Large intestine (tissue), 3 donors: ENCODE results near the gene KRTAP10-6. TPM values are rescaled to one million over a fixed set of nuclear protein-coding genes. Genes with fewer than 3 reads are reported as not detected.
"Not testable (repeated sequence)": the region's sequence is repeated elsewhere in the genome, so short reads cannot be mapped to it uniquely, and the experiment has no call there.

Experiments used
- DNase-seq, 2 donors: peaks; one replicate each; pipeline versions ENCODE4 v3.0.0 to v3.0.0-alpha.2; 2013
- H3K27ac ChIP-seq: one replicate; pipeline ENCODE4 v1.5.1; 2013; ENCODE audit warnings: low read length
- H3K27me3 ChIP-seq: 2 replicates; pipeline ENCODE4 v1.6.1; 2013; ENCODE audit warnings: low read length; ENCODE audit not compliant: control insufficient read depth, insufficient read depth
- H3K36me3 ChIP-seq: 2 replicates; pipeline ENCODE4 v1.6.1; 2013; ENCODE audit warnings: low read length; ENCODE audit not compliant: control insufficient read depth, insufficient read depth
- H3K4me1 ChIP-seq: one replicate; pipeline ENCODE4 v1.6.1; 2013; ENCODE audit warnings: low read length; ENCODE audit not compliant: control insufficient read depth, insufficient read depth
- H3K4me3 ChIP-seq: one replicate; pipeline ENCODE4 v1.5.1; 2013; ENCODE audit warnings: low read length
- H3K9me3 ChIP-seq: one replicate; pipeline ENCODE4 v1.6.1; 2013; ENCODE audit warnings: mild to moderate bottlenecking, low read depth, low read length, moderate library complexity; ENCODE audit not compliant: control insufficient read depth
- WGBS: methylation state at CpG from one replicate; pipeline ENCODE4 v1.1.5; 2013; ENCODE audit warnings: low lambda C conversion rate; ENCODE audit not compliant: insufficient coverage; 5-methylcytosine and 5-hydroxymethylcytosine counted together
- polyA plus RNA-seq: library from polyadenylated mRNA; unstranded; fragments of 120-200 nt; gene quantifications from one replicate; pipeline ENCODE4 v1.2.1, GENCODE V29; 2013

Gene KRTAP10-6
- polyA plus RNA-seq, 1 donor = not detected

DNA sequence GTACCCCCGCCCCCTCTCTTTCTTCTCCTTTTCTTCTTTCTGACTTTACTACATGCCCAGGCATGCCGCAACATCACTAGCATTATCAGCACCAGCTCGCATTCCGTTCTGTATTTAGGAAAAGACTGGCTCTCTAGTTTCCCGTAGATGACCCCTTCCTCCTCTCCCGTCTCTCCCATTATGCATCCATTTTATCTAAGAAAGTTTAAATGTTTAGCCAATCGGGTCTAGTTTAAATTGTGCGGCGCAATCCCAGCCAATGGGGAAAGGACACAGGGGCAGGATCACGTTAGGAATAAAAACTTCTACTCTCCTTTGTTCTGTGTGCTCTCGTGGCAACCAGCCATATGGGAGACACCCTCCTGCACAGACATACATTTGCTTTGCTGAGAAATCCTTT is 5.8 kb upstream of the KRTAP10-6 start:
- H3K36me3 ChIP-seq = no peaks in the 10 kb centered on the region
- no peak for DNase-seq
- no peak overlapping the region for H3K4me3 ChIP-seq
- no peaks in the 10 kb centered on the region for H3K4me1 ChIP-seq
- peaks cover 3% of the 10 kb centered on the region for H3K27me3 ChIP-seq
- WGBS = no CpG with 5 or more reads among the region's 11 CpGs
- no peak overlapping the region for H3K27ac ChIP-seq
- peaks cover 3% of the 10 kb centered on the region for H3K9me3 ChIP-seq

DNA sequence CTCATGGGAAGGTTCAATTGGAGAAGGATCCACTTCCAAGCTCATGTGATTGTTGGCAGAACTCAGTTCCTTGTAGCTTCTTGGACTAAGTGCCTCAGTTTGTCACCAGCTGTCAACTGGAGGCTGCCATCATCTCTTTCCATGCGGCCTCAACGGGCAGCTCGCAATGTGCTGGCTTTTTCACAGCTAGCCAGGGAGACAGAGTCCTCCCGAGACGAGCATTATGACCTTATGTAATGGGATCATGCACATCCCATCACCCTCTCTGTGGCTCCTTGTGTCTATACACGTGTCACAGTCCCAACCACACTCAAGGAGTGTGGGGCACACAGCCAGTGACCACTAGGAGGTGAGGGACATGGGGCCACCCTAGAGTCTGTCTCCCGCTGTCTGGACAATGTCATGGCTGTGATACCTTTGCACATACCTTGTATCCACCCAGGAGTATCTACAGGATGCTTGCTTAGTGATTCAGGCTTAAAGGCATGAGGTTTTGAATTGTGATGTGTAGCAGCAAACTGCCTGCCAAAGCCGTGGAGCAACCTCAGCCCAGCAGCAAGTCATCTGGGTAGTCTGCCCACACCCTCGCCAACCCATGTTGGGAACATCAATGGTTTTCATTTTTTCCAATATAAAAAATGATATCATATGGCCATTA is 3.9 kb upstream of the KRTAP10-6 start:
- DNase-seq = no peak
- no peak overlapping the region for H3K27ac ChIP-seq
- 80% methylated on average over 2 of the region's 9 CpGs for WGBS
- H3K4me3 ChIP-seq = no peak overlapping the region
- H3K36me3 ChIP-seq = no peaks in the 10 kb centered on the region
- H3K4me1 ChIP-seq = no peaks in the 10 kb centered on the region
- peaks cover 3% of the 10 kb centered on the region for H3K27me3 ChIP-seq
- peaks cover 3% of the 10 kb centered on the region for H3K9me3 ChIP-seq

DNA sequence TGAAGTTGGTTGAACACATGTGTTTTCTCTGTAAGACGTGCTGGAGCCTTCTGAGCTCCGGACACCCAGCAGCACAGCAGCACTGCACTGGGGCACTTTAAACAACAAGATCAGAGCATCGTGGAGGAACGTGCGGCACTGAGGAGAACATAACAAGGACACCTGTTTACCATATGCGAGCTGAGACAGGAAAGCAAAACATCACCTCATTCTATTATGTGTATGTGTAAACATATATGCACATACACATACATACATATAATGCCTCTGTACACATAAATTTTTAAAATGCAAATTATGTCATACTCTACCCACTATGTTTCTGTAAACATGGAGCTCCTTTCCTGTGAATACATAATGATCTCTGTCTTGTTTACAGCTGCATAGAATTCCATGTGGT is 3.2 kb upstream of the KRTAP10-6 start:
- Histone ChIP-seq H3K36me3 (no peaks in the 10 kb centered on the region), H3K4me3 (no peak overlapping the region), H3K27ac (no peak overlapping the region), H3K9me3 (peaks cover 3% of the 10 kb centered on the region), H3K27me3 (peaks cover 3% of the 10 kb centered on the region), H3K4me1 (no peaks in the 10 kb centered on the region)
- no CpG with 5 or more reads among the region's 6 CpGs for WGBS
- no peak for DNase-seq

DNA sequence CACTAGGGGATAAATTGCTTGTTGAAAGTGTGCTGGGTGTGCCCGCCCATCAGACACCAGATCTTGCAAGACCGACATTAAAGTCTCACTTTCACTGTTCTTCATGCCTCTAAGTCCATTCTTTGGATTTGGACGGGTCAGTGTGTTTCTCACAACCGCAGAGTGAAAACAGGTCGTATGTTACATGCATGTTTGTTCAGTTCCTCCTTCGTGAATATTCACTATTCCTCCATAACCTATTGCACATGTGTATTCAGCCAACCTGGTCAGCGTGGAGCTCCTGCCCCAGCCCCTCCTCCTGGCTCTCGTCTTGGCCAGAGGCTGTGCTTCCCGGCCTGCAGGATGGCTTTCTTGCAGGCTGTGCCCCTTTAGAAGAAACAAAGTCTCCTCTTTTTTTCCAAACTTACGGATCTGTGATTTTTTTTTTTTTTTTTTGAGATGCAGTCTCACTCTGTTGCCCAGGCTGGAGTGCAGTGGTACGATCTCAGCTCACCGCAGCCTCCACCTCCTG is 2.2 kb upstream of the KRTAP10-6 start:
- no peak overlapping the region for H3K4me3 ChIP-seq
- peaks cover 3% of the 10 kb centered on the region for H3K9me3 ChIP-seq
- DNase-seq = no peak
- WGBS = 93% methylated on average over 3 of the region's 12 CpGs
- peaks cover 3% of the 10 kb centered on the region for H3K27me3 ChIP-seq
- H3K36me3 ChIP-seq = no peaks in the 10 kb centered on the region
- no peaks in the 10 kb centered on the region for H3K4me1 ChIP-seq
- H3K27ac ChIP-seq = no peak overlapping the region

DNA sequence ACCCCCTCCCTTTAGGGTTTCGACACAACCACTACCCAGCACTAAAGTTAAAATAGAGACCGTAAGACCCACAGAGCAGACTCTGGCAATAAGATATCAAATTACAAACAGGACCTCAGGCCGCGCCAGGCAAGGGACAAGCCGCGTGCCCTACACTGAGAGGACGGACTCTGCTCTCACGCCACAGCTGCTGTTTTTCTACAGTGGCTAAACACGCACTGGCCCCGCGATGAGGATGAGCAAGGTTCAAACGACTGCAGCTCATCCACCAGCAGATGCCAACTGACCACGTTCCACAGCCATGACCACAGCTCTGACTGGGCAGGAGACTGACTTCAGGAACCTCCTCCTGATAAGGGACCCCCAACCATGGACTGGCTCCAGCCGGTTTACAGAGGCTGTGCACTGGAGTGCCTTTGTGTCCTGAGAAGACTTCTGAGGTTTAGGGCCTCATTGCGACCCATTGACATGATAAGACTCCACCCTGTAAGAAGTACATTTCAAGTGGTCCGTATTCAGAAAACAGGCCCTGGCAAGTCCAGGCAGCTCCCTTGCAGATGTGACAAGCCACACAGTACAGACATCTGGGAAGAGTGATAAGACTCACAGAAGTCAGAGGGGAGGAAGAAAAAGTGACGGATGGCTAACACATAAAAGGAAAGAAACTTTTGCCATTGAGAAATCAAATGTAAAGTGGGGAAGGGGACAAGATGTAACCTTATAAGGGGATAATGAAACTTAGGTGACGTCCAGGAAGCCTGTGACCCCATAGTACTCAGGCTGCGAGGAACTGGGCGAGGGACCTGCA is 1.5 kb upstream of the KRTAP10-6 start:
- Histone ChIP-seq H3K4me1 (no peaks in the 10 kb centered on the region), H3K4me3 (no peak overlapping the region), H3K36me3 (no peaks in the 10 kb centered on the region), H3K9me3 (peaks cover under 1% of the 10 kb centered on the region), H3K27me3 (peaks cover 3% of the 10 kb centered on the region), H3K27ac (no peak overlapping the region)
- no peak for DNase-seq
- WGBS = 63% methylated on average over 1 of the region's 20 CpGs

DNA sequence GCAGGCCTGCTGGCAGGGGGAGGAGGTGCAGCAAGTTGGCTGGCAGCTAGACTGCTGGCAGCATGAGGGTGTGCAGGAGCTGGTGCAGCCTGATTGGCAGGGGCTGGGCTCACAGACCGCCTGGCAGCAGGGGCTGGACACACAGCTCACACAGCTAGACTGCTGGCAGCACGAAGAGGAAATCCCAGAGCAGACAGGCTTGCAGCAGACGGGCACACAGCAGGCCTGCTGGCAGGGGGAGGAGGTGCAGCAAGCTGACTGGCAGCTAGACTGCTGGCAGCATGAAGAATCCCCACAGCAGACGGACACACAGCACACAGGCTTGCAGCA is 539 bp downstream of the KRTAP10-6 start:
- no CpG with 5 or more reads among the region's 4 CpGs for WGBS
- not testable (repeated sequence) for H3K9me3 ChIP-seq, DNase-seq, H3K27ac ChIP-seq, H3K36me3 ChIP-seq, H3K4me3 ChIP-seq, H3K4me1 ChIP-seq, H3K27me3 ChIP-seq

DNA sequence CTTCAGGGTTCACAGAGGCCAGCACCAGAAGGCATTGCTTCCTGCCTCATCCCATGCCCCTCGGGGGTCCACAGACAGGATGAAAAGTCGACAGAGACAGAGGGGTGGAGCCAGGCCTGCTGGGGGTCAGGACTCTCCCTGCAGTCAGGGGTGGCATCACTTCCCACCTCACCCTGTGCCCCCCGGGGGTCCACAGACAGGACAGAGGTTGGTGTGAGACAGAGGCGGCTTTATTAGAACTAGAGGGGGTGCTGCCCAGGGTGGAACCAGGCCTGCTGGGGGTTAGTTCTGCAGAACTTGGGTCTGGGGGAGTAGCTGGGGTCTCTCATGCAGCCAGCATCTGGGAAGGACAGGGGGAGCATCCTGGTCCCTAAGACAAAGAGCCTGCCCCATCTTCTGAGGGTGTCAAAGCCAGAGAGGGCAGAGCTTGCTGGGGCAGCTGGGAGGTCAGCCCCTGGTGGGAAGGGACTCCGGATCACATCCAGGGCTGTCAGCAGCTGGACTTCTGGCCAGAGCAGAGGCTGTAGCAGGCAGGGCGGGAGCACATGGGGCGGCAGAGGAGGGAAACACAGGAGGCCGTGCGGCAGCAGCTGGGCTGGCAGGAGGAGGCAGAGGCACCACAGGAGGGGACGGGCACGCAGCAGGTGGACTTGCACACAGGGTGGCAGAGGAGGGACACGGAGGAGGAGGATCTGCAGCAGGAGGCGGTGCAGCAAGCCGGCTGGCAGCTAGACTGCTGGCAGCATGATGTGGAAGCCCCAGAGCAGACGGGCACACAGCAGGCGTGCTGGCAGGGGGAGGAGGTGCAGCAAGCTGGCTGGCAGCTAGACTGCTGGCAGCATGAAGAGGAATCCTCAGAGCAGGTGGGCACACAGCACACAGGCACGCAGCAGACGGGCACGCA is 1.2 kb downstream of the KRTAP10-6 start:
- not testable (repeated sequence) for H3K4me3 ChIP-seq, H3K9me3 ChIP-seq, H3K27me3 ChIP-seq, H3K36me3 ChIP-seq, H3K4me1 ChIP-seq, H3K27ac ChIP-seq, DNase-seq
- no CpG with 5 or more reads among the region's 19 CpGs for WGBS

DNA sequence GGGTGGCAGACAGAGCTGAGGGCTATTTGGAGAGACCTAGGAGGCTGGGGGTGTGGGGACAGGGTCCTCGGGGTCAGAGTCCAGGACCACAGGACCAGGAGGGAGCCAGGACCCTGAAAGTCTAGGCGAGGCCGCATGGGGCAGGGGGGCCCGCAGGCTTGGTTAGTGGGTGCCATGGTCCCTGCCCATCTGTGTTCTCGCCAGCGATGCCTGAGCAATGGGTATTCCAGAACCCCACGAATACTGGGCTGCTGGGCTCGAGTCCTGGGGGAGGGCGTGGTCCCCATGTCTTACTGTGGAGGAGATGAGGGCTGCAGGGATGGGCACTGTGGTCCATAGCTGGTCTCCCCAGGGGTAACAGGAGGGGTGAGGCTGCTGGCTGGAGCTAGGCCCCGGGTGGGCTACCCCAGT is 2.0 kb downstream of the KRTAP10-6 start:
- H3K36me3 ChIP-seq = no peaks in the 10 kb centered on the region
- no CpG with 5 or more reads among the region's 10 CpGs for WGBS

DNA sequence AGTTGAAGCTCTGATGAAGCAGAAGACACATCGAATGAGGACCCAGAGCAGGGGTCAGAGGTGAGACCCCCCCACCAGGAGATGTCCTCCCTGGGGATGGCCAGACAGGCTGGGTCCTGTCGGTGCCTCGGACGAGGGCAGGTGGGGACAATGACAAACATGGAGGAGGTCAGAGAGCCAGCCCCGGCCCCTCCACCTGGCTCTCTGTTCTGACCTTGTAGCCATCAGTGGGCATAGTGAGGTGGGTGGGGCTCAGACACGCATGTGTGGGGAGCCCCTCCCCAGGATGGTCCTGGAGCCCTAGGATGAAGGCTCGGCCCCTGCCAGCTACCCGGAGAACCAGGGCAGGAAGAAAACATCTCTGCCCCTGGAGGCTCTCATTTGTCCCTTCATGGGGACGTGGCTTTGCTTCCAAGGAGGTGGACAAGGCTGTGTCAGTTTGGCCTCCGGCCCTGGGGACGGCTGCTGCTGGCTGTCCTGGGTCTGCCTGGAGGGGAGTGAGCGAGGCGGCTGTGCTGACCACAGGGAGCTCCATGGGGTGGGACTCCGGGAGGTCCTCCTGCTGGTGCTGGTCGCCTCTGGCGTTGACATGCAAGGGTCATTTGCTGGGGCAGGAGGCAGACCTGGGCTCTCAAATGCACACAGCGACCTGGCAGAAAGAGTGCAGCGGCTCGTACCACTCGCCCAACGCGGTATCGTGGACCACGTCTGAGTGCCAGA is 2.6 kb downstream of the KRTAP10-6 start:
- H3K27ac ChIP-seq = no peak overlapping the region
- no peaks in the 10 kb centered on the region for H3K36me3 ChIP-seq
- no peak overlapping the region for H3K4me3 ChIP-seq
- no peaks in the 10 kb centered on the region for H3K4me1 ChIP-seq
- H3K9me3 ChIP-seq = peaks cover 4% of the 10 kb centered on the region
- no peaks in the 10 kb centered on the region for H3K27me3 ChIP-seq
- WGBS = no CpG with 5 or more reads among the region's 24 CpGs
- no peak for DNase-seq

More for the DNA sequence above, 2.0 kb downstream of the KRTAP10-6 start:
- no peak for DNase-seq
- Histone ChIP-seq H3K4me3 (no peak overlapping the region), H3K9me3 (peaks cover 4% of the 10 kb centered on the region), H3K27ac (no peak overlapping the region), H3K4me1 (no peaks in the 10 kb centered on the region), H3K27me3 (no peaks in the 10 kb centered on the region)

DNA sequence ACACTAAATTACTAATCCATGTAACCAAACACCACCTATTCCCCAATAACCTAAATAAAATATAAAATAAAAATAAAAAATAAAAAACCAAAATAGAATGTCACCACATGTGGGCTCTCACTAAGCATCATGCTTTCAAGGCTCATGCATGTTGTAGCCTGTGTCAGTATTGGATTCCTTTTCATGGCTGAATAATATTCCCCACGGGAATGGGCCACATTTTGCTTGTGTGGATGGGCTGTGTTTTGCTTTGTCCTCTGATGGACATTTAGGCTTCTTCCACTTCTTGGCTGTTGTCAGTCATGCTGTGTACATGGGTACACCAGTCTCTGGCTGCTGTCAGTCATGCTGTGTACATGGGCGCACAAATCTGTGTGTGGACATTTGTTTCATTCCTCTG is 3.2 kb downstream of the KRTAP10-6 start:
- no peaks in the 10 kb centered on the region for H3K4me1 ChIP-seq
- DNase-seq = no peak
- peaks cover 4% of the 10 kb centered on the region for H3K9me3 ChIP-seq
- no peak overlapping the region for H3K4me3 ChIP-seq
- H3K27me3 ChIP-seq = no peaks in the 10 kb centered on the region
- no peak overlapping the region for H3K27ac ChIP-seq
- WGBS = no CpG with 5 or more reads among the region's 2 CpGs
- no peaks in the 10 kb centered on the region for H3K36me3 ChIP-seq
